ENCODE results near the gene WDR33.
"Not testable (repeated sequence)": the region's sequence is repeated elsewhere in the genome, so short reads cannot be mapped to it uniquely, and the experiment has no call there.

WDR33 gene

GRCh38 chr2:127810619-127811396, at the start of gene WDR33:
Gene WDR33 (minus strand): TSS chr2:127811171. CDS start chr2:127770981, 40,190 bp downstream.
- peak; percentile 96 for DNase-seq

GRCh38 chr2:127860130-127860529, 49.2 kb upstream of the WDR33 start:
- no peak for DNase-seq

DNA sequence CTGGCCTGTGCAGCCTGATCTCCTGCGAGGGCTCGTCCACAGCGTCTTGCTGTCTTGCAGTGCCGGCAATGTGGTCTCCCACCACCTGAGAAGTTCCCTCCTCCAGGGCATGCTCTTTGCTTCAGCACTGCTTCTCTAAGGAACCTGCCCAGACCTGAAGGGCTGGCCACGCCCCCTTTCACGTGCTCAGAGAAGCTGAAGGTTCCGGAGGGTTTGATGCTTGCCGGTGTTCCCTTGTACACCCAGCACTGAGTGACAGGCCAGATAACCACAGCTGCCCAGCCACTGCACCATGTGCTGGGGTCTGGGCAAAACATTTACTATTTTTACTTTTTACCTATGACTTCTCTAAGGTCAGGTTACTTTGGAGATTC, 48.7 kb upstream of the WDR33 start:
- DNase-seq: peak; percentile 73

- peak; percentile 60 for DNase-seq
These were observed 46.4 kb upstream of the WDR33 start for GRCh38 chr2:127857265-127857808.

DNA sequence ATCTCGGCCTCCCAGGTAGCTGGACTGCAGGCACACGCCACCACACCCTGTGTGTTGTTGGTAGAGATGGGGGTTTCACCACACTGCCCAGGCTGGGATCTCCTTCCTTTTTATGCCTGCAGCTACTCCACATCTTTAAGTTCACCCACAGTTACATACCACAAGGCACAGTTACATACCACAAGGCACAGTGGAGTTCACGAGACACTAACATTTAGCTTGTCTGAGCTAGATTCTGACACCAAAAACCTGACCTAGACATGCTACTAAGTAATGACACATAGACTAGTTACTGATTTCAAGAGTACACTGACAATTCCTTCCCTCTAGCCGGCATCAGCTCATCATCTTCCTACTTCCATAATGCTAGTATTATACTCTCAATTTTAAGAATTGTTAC, 42.7 kb upstream of the WDR33 start:
- DNase-seq: no peak

- DNase-seq: no peak
These were observed 41.4 kb upstream of the WDR33 start for GRCh38 chr2:127852388-127852787.

- no peak for DNase-seq
These were observed 37.0 kb upstream of the WDR33 start for GRCh38 chr2:127847931-127848330.

DNA sequence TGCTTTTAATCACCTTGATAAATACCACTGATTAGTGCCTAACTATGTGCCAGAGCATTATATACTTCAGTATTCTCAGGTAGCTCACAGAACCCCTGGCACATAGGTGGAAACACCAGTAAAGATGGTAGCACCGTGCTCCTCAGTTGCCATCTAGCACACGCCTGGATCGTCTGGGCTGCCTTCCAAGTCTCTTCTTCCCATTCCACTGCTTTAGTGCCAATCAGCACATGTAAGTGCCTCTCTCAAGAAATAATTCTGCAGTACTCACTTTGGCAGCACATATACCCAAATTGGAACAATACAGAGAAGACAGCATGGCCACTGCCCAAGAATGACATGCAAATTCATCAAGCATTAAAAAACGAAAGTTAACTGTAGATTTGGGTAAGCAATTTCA, 34.0 kb upstream of the WDR33 start:
- DNase-seq: no peak

DNA sequence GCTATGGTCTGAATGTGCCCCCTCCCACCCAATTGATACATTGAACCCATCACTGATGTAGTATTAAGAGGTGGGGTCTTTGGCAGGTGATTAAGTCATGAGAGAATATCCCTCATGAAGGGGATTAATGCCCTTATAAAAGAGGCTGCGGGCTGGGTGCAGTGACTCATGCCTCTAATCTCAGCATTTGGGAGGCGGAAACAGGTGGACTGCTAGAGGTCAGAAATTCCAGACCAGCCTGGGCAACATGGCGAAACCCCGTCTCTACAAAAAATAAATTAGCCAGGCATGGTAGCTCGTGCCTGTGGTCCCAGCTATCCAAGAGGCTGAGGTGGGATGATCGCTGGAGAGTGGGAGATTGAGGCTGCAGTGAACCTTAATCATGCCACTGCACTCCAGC, 32.7 kb upstream of the WDR33 start:
- no peak for DNase-seq

DNA sequence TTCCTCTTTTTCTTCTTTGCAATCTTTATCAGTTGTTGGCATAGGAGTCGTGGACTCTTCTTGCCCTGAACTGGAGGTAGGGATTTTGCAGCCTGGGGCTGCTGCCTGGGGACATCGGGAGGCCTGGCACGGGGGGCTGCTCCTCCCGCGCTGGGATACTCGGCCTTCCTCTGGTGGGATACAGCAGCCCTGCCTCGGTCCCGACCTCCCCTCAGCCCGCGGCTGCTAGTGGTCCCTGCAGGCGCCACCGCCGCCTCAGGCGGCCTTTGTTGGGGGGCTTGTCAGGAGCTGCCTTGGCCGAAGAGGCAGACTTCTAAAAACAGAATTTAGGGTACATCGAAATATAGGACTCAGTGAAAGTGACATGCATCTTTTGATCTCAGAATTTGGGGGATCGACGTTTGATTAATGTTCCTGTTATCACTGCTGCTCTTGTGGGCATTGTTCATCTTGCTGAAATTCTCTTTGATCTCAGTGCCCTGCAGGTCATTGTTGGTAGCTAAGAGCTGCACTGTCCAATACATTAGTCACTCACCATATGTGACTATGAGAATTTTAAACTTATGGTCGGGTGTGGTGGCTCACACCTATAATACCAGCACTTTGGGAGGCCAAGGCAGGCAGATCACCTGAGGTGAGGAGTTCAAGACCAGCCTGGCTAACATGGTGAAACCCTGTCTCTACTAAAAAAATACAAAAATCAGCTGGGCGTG, 30.7 kb upstream of the WDR33 start:
- DNase-seq: no peak

GRCh38 chr2:127840893-127841292, 29.9 kb upstream of the WDR33 start:
- no peak for DNase-seq

- no peak for DNase-seq
These were observed 24.0 kb upstream of the WDR33 start for GRCh38 chr2:127834951-127835350.

- DNase-seq: peak; percentile 67
These were observed 18.9 kb upstream of the WDR33 start for GRCh38 chr2:127829845-127830246.

- not testable (repeated sequence) for DNase-seq
These were observed 15.7 kb upstream of the WDR33 start for GRCh38 chr2:127826708-127827107.

- DNase-seq: no peak
These were observed 15.1 kb upstream of the WDR33 start for GRCh38 chr2:127826047-127826446.

GRCh38 chr2:127820080-127820668, 9.2 kb upstream of the WDR33 start:
- DNase-seq: no peak

DNA sequence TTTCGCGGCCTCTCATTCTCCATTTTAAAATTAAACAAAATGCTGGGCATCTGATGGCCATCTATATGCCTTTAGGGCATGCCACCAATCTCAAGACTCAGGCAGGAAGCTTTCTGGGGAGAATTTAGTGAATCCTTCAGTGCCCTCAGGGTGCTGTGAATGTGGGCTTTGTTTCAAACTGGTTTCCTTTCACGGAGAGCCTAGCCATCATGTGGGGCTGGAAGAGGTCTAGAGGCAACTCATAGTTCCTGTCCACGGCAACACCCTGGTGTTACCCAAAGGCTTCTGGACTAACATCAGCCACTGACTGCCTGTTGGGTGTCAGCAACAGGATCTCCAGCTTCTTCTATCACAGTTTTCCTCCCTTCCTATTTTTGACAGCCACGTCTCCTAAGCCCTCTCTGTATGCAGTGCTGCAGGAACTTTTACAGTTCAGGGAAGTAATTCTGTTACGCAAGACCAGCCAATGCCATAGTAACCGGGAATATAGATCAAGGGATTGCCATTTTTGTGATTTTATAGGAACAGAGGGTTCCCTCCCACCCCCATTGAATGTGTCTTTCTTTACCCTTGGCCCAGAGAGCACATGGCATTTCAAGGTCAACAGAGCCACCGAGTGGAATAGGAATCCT, 7.9 kb upstream of the WDR33 start:
- DNase-seq: no peak

GRCh38 chr2:127818241-127818640, 7.3 kb upstream of the WDR33 start:
- DNase-seq: no peak

DNA sequence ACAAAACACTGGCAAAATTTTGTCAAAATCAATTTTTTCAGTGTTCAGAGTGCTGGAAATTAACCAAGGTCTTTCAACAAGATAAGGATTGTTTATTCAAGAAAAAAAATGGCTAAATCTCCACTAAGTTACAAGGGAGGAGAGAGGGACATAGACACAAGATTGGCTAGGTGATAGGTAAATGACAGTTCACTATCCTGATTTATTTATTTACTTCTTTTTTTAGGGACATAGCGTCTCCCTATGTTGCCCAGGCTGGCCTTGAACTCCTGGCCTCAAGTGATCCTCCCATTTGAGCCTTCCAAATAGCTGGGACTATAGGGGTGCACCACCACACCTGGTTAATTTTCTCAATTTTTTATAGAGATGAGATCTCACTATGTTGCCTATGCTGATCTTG, 3.7 kb upstream of the WDR33 start:
- no peak for DNase-seq

DNA sequence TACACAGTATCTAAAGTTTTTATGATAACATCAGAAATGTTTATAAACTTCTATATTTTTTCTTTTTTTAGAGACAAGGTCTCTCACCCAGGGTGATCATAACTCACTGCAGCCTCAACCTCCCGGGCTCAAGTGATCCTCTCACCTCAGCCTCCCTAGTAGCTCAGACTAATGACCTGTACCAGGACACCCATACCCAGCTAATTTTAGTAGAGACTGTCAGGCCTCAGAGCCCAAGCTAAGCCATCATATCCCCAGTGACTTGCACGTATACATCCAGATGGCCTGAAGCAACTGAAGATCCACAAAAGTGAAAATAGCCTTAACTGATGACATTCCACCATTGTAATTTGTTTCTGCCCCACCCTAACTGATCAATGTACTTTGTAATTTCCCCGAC, 1.5 kb upstream of the WDR33 start:
- not testable (repeated sequence) for DNase-seq

GRCh38 chr2:127811397-127812321, 688 bp upstream of the WDR33 start:
- no peak for DNase-seq

DNA sequence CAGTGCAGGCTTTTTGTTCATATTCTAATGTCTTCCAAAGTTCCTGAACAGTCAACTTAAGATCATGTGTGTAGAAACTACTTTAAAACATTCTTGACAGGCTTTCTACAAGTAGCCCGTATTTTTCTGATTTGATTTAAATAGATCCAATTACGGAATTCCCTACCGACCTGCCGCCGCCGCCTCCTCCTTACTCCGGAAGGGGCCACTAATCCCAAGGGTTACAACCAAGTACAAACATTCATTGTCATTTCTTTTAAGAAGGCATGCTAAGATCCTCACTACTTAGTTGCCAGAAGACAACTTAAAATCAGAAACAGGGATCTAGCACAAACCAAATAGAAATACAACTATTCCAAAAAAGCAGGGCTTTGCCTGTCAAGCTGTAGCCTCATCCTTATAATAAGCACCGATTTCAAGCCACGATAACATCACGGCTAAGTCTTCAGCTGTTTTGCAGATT, 784 bp downstream of the WDR33 start:
- no peak for DNase-seq
